Upper lobe of left lung (tissue), 6 donors: ENCODE data around the gene ZBTB17. TPM values are rescaled to one million over a fixed set of nuclear protein-coding genes. Genes with fewer than 3 reads are reported as not detected.

ENCODE experiments used
- ATAC-seq, 2 donors: fragments of 200-7000 bp; cut with Tn5 transposase; one replicate each; pipeline ENCODE4 v1.9.1; 2022; ENCODE audit warnings: mild to moderate bottlenecking in 2 of 2, moderate library complexity in 2 of 2; ENCODE audit not compliant: low FRiP score in 2 of 2
- DNase-seq, 2 donors: peaks; one replicate each; pipeline ENCODE4 v3.0.0-alpha.2; 2019 to 2020
- H3K27ac ChIP-seq, 4 donors: fragments of 200-600 bp; sonication (generic); one replicate each; pipeline ENCODE4 v1.5.1; 2016 to 2019
- H3K27me3 ChIP-seq, 4 donors: fragments of 200-600 bp; sonication (generic); one replicate each; pipeline ENCODE4 v1.5.1; 2017 to 2019
- H3K36me3 ChIP-seq, 4 donors: fragments of 200-600 bp; sonication (generic); one replicate each; pipeline ENCODE4 v1.5.1; 2016 to 2019
- H3K4me1 ChIP-seq, 4 donors: fragments of 200-600 bp; sonication (generic); one replicate each; pipeline ENCODE4 v1.5.1; 2018 to 2019
- H3K4me3 ChIP-seq, 4 donors: fragments of 200-600 bp; sonication (generic); one replicate each; pipeline ENCODE4 v1.5.1; 2017 to 2019; ENCODE audit warnings: mild to moderate bottlenecking in 2 of 4, moderate library complexity in 1 of 4
- H3K9me3 ChIP-seq, 4 donors: fragments of 200-600 bp; sonication (generic); one replicate each; pipeline ENCODE4 v1.5.1; 2018 to 2019
- EP300 ChIP-seq, 4 donors: sonication (generic); formaldehyde crosslinking; IDR thresholded peaks; one replicate each; pipeline ENCODE4 v1.5.1; 2017; ENCODE audit warnings: antibody characterized with exemption in 4 of 4, control low read depth in 2 of 4
- POLR2A ChIP-seq, 4 donors: fragments of 450-650 bp; IDR thresholded peaks; one replicate each; pipeline ENCODE4 v1.5.1; 2016 to 2017; ENCODE audit warnings: antibody characterized with exemption in 4 of 4, mild to moderate bottlenecking in 2 of 4
- POLR2AphosphoS5 ChIP-seq, 2 donors: sonication (generic); formaldehyde crosslinking; IDR thresholded peaks; one replicate each; pipeline ENCODE4 v1.5.1; 2017; ENCODE audit warnings: antibody characterized with exemption in 2 of 2
- WGBS, 2 donors: methylation state at CpG; one replicate each; pipeline ENCODE4 v1.1.5; 2017 to 2018; 5-methylcytosine and 5-hydroxymethylcytosine counted together
- total RNA-seq, 6 donors: library from RNA; depleted of rRNA in 4 of 6; stranded (reverse); fragments of >200 nt in 4 of 6; gene quantifications; one replicate each; pipeline versions ENCODE4 v1.1.0 to v1.2.1, GENCODE V29; 2016 to 2021
- TF ChIP-seq, protein P1 (sequence below), 6 experiments: fragments of 450-650 bp in 4 of 6; fragments of 200-600 bp in 2 of 6; sonication (generic) in 2 of 6; IDR thresholded peaks; one replicate each; pipeline ENCODE4 v1.5.1; 2016 to 2019; ENCODE audit warnings: antibody characterized with exemption in 6 of 6
- donor health status: DM: no; HTN: no; CAD: no; lungs with moderate emphysema.
- donor health status: DM: no; HTN: yes; CAD: no; lungs with severe emphysema.

Gene ZBTB17
- total RNA-seq, 6 donors from 2014 or later, result 34.1 to 94.2 (median 42.9) TPM

GRCh38 chr1:15935056-15935950, 40.6 kb downstream of the ZBTB17 start:
- H3K4me3 ChIP-seq, result no peak overlapping the region
- no peaks in the 10 kb centered on the region for H3K27me3 ChIP-seq
- no peak overlapping the region for H3K27ac ChIP-seq
- TF ChIP-seq EP300 (IDR thresholded peaks at IDR 0.05) (no peak), POLR2AphosphoS5 (IDR thresholded peaks at IDR 0.05) (no peak), POLR2A (IDR thresholded peaks at IDR 0.05) (no peak)
- TF ChIP-seq, protein P1, sequence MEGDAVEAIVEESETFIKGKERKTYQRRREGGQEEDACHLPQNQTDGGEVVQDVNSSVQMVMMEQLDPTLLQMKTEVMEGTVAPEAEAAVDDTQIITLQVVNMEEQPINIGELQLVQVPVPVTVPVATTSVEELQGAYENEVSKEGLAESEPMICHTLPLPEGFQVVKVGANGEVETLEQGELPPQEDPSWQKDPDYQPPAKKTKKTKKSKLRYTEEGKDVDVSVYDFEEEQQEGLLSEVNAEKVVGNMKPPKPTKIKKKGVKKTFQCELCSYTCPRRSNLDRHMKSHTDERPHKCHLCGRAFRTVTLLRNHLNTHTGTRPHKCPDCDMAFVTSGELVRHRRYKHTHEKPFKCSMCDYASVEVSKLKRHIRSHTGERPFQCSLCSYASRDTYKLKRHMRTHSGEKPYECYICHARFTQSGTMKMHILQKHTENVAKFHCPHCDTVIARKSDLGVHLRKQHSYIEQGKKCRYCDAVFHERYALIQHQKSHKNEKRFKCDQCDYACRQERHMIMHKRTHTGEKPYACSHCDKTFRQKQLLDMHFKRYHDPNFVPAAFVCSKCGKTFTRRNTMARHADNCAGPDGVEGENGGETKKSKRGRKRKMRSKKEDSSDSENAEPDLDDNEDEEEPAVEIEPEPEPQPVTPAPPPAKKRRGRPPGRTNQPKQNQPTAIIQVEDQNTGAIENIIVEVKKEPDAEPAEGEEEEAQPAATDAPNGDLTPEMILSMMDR (IDR thresholded peaks at IDR 0.05), result no peak
- peaks cover 17 to 98% (median 83%) of the 10 kb centered on the region in 4 donors for H3K36me3 ChIP-seq
- no peak for ATAC-seq
- DNase-seq, result peak in 1 of 2 donors; percentile 62
- 87 to 90% methylated on average over 9 to 26 of the region's 29 CpGs for WGBS, 2 donors
- H3K4me1 ChIP-seq, result peaks cover 17 to 24% (median 19%) of the 10 kb centered on the region in 4 donors
- H3K9me3 ChIP-seq, result no peaks in the 10 kb centered on the region

DNA sequence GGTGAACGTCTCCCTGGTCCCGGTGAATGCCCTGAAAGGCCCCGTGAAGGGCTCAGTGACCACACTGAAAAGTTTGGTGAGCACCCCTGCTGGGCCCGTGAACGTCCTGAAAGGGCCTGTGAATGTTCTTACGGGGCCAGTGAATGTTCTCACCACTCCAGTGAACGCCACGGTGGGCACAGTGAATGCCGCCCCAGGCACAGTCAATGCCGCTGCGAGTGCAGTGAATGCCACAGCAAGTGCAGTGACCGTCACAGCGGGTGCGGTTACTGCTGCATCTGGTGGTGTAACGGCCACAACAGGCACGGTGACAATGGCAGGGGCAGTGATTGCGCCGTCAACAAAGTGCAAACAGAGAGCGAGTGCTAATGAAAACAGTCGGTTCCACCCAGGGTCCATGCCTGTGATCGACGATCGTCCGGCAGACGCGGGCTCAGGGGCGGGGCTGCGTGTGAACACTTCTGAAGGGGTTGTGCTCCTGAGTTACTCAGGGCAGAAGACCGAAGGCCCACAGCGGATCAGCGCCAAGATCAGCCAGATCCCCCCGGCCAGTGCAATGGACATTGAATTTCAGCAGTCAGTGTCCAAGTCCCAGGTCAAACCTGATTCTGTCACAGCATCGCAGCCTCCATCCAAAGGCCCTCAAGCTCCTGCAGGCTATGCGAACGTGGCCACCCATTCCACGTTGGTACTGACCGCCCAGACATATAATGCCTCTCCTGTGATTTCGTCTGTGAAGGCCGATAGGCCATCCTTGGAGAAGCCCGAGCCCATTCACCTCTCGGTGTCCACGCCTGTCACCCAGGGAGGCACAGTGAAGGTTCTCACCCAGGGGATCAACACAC, 41.5 kb downstream of the ZBTB17 start:
- Histone ChIP-seq H3K27ac (no peak overlapping the region), H3K4me1 (peaks cover 13 to 16% (median 15%) of the 10 kb centered on the region in 4 donors), H3K4me3 (no peak overlapping the region), H3K27me3 (no peaks in the 10 kb centered on the region), H3K36me3 (peaks cover 17 to 98% (median 90%) of the 10 kb centered on the region in 4 donors), H3K9me3 (no peaks in the 10 kb centered on the region)
- ATAC-seq, result no peak
- 92 to 95% methylated on average over 28 to 31 of the region's 42 CpGs for WGBS, 2 donors
- DNase-seq, result peak in 1 of 2 donors; percentile 71
- no peak for TF ChIP-seq POLR2A (IDR thresholded peaks at IDR 0.05)
- TF ChIP-seq EP300 (IDR thresholded peaks at IDR 0.05), result no peak
- no peak for TF ChIP-seq POLR2AphosphoS5 (IDR thresholded peaks at IDR 0.05)
- TF ChIP-seq, protein P1 (IDR thresholded peaks at IDR 0.05), result no peak

- WGBS, 2 donors, result 89 to 91% methylated on average over 4 to 5 of the region's 5 CpGs
- peaks cover 15 to 100% (median 96%) of the 10 kb centered on the region in 4 donors for H3K36me3 ChIP-seq
- H3K27me3 ChIP-seq, result no peaks in the 10 kb centered on the region
- H3K4me1 ChIP-seq, result peaks cover 5 to 8% (median 7%) of the 10 kb centered on the region in 4 donors
- H3K9me3 ChIP-seq, result no peaks in the 10 kb centered on the region
- no peak overlapping the region for H3K27ac ChIP-seq
- H3K4me3 ChIP-seq, result no peak overlapping the region
- TF ChIP-seq POLR2A (IDR thresholded peaks at IDR 0.05) (no peak), EP300 (IDR thresholded peaks at IDR 0.05) (no peak)
- TF ChIP-seq, protein P1 (IDR thresholded peaks at IDR 0.05), result no peak
- DNase-seq, result no peak
- ATAC-seq, result no peak
Observed at GRCh38 chr1:15933684-15934083, 42.2 kb downstream of the ZBTB17 start.

DNA sequence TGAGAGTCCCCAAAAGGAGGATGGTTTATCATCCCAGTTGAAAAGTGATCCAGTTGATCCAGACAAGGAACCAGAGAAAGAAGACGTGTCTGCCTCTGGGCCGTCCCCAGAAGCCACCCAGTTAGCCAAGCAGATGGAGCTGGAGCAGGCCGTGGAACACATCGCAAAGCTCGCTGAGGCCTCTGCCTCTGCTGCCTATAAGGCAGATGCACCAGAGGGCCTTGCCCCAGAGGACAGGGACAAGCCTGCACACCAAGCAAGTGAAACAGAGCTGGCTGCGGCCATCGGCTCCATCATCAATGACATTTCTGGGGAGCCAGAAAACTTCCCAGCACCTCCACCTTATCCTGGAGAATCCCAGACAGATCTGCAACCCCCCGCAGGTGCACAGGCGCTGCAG, 43.3 kb downstream of the ZBTB17 start:
- Histone ChIP-seq H3K27me3 (no peaks in the 10 kb centered on the region), H3K9me3 (no peaks in the 10 kb centered on the region), H3K36me3 (peaks cover 19 to 100% (median 98%) of the 10 kb centered on the region in 4 donors), H3K4me1 (peaks cover 0 to 6% (median 3%) of the 10 kb centered on the region in 4 donors), H3K27ac (no peak overlapping the region), H3K4me3 (no peak overlapping the region)
- ATAC-seq (no peak), DNase-seq (no peak)
- WGBS, 2 donors, result 93 to 97% methylated on average over 7 to 9 of the region's 9 CpGs
- TF ChIP-seq POLR2AphosphoS5 (IDR thresholded peaks at IDR 0.05) (no peak), POLR2A (IDR thresholded peaks at IDR 0.05) (no peak), EP300 (IDR thresholded peaks at IDR 0.05) (no peak)
- TF ChIP-seq, protein P1 (IDR thresholded peaks at IDR 0.05), result no peak
